Measurements from ENCODE around the gene MYOM1.

Gene MYOM1

GRCh38 chr18:3139406-3139805, 80.4 kb downstream of the MYOM1 start:
- Histone ChIP-seq H3K4me1 (no peaks in the 10 kb centered on the region), H3K4me3 (ENCODE audit: low read depth, low read length) (no peak overlapping the region), H2AFZ (no peak overlapping the region), H3K9me3 (ENCODE audit: control insufficient read depth, low read length) (no peaks in the 10 kb centered on the region), H3K4me2 (ENCODE audit: low read length) (no peak overlapping the region), H3K9ac (no peak overlapping the region), H3K36me3 (ENCODE audit: control insufficient read depth, insufficient read depth, low read length) (no peaks in the 10 kb centered on the region), H3K27ac (no peak overlapping the region), H3K79me2 (no peaks in the 10 kb centered on the region), H3K27me3 (ENCODE audit: control insufficient read depth, insufficient read depth, low read length) (no peaks in the 10 kb centered on the region)
- no peak for TF ChIP-seq CTCF (IDR thresholded peaks at IDR 0.05)

- H3K9me3 ChIP-seq (ENCODE audit: control insufficient read depth, low read length), result no peaks in the 10 kb centered on the region
- H3K27ac ChIP-seq, result no peak overlapping the region
- H3K4me2 ChIP-seq (ENCODE audit: low read length), result no peak overlapping the region
- no peaks in the 10 kb centered on the region for H3K27me3 ChIP-seq (ENCODE audit: control insufficient read depth, insufficient read depth, low read length)
- H3K36me3 ChIP-seq (ENCODE audit: control insufficient read depth, insufficient read depth, low read length), result no peaks in the 10 kb centered on the region
- TF ChIP-seq CTCF (IDR thresholded peaks at IDR 0.05), result no peak
- H3K9ac ChIP-seq, result no peak overlapping the region
- H3K79me2 ChIP-seq, result no peaks in the 10 kb centered on the region
- no peaks in the 10 kb centered on the region for H3K4me1 ChIP-seq
- no peak overlapping the region for H3K4me3 ChIP-seq (ENCODE audit: low read depth, low read length)
- no peak overlapping the region for H2AFZ ChIP-seq
Measured at GRCh38 chr18:3138274-3138975, 81.3 kb downstream of the MYOM1 start.

GRCh38 chr18:3135536-3135935, 84.2 kb downstream of the MYOM1 start:
- H3K27ac ChIP-seq, result no peak overlapping the region
- TF ChIP-seq CTCF (IDR thresholded peaks at IDR 0.05), result no peak
- H2AFZ ChIP-seq, result no peak overlapping the region
- no peaks in the 10 kb centered on the region for H3K36me3 ChIP-seq (ENCODE audit: control insufficient read depth, insufficient read depth, low read length)
- no peak overlapping the region for H3K4me3 ChIP-seq (ENCODE audit: low read depth, low read length)
- no peak overlapping the region for H3K4me2 ChIP-seq (ENCODE audit: low read length)
- no peaks in the 10 kb centered on the region for H3K9me3 ChIP-seq (ENCODE audit: control insufficient read depth, low read length)
- H3K27me3 ChIP-seq (ENCODE audit: control insufficient read depth, insufficient read depth, low read length), result no peaks in the 10 kb centered on the region
- no peaks in the 10 kb centered on the region for H3K4me1 ChIP-seq
- H3K79me2 ChIP-seq, result no peaks in the 10 kb centered on the region
- H3K9ac ChIP-seq, result no peak overlapping the region

GRCh38 chr18:3132700-3133099, 87.1 kb downstream of the MYOM1 start:
- TF ChIP-seq CTCF (IDR thresholded peaks at IDR 0.05), result no peak
- H3K79me2 ChIP-seq, result no peaks in the 10 kb centered on the region

GRCh38 chr18:3130344-3130743, 89.4 kb downstream of the MYOM1 start:
- Histone ChIP-seq H3K36me3 (ENCODE audit: control insufficient read depth, insufficient read depth, low read length) (no peaks in the 10 kb centered on the region), H3K27ac (no peak overlapping the region), H3K4me3 (ENCODE audit: low read depth, low read length) (no peak overlapping the region)

More at GRCh38 chr18:3132700-3133099, 87.1 kb downstream of the MYOM1 start:
- Histone ChIP-seq H3K4me2 (ENCODE audit: low read length) (no peak overlapping the region), H3K36me3 (ENCODE audit: control insufficient read depth, insufficient read depth, low read length) (no peaks in the 10 kb centered on the region), H3K4me3 (ENCODE audit: low read depth, low read length) (no peak overlapping the region), H3K27ac (no peak overlapping the region), H3K9me3 (ENCODE audit: control insufficient read depth, low read length) (no peaks in the 10 kb centered on the region), H3K27me3 (ENCODE audit: control insufficient read depth, insufficient read depth, low read length) (no peaks in the 10 kb centered on the region), H3K4me1 (no peaks in the 10 kb centered on the region), H3K9ac (no peak overlapping the region), H2AFZ (no peak overlapping the region)

More at GRCh38 chr18:3130344-3130743, 89.4 kb downstream of the MYOM1 start:
- no peak for TF ChIP-seq CTCF (IDR thresholded peaks at IDR 0.05)
- no peaks in the 10 kb centered on the region for H3K79me2 ChIP-seq
- H3K9me3 ChIP-seq (ENCODE audit: control insufficient read depth, low read length), result no peaks in the 10 kb centered on the region
- H2AFZ ChIP-seq, result no peak overlapping the region
- no peak overlapping the region for H3K9ac ChIP-seq
- H3K27me3 ChIP-seq (ENCODE audit: control insufficient read depth, insufficient read depth, low read length), result no peaks in the 10 kb centered on the region
- H3K4me1 ChIP-seq, result no peaks in the 10 kb centered on the region
- H3K4me2 ChIP-seq (ENCODE audit: low read length), result no peak overlapping the region

All from parathyroid adenoma (tissue), 2 donors.